ENCODE data around the gene SLMAP. TPM values are rescaled to one million over a fixed set of nuclear protein-coding genes. Genes with fewer than 3 reads are reported as not detected.

Gene SLMAP
- total RNA-seq, 4 donors from 2014 or later = 399 to 519 (median 464) TPM

DNA sequence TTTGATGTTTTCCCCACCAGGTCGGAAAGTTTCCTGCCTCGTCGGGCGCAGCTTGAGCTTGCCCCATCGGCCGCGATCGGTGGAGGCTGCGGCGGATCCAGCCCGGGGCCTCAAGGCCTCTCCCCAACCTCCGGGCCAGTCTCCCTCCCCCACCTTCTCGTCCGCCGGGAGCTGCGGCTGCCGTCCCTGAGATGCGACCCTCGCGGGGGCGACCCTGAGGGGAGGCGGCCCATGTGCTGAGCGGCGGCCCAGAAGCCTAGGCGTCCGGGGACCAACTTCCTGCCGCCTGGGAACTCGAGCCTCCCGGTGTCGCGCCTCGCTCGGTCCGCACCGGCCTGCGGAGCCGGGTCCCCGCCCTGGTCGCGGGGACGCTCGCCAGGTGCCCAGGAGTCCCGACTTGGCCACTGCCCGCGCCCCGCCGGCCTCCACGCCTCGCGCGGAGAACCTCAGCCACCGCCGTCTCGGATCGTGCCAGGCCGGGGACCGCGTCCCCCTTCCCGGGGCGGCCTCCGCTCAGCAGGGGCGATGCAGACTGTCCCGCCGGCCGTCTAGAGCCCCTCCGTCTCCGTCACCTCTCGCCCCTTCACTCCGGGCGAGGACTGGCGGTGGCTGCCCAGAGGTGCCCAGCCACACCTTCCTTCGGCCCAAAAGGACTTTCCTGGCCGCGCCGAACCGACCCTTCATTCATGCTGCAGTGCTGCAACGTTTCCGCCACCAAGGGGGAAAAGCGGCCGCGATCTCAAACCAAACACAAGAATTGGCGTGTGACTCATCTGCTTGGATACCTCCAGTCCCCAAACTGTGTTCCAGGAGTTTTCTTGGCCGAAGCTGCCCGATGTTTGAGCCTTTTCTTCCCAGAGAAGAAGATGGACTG lies 656 bp downstream of the SLMAP start:
- 0% methylated on average over 11 of the region's 84 CpGs for WGBS
- intact Hi-C loops (cut with DNase I) = loop anchor here (5.0 kb wide), 3 partner anchors 46 to 159 kb away; partner anchors contain the start of genes ARF4 and DENND6A
- TF ChIP-seq POLR2AphosphoS5 (IDR thresholded peaks at IDR 0.05) (peak; percentile 7 to 39), POLR2A (IDR thresholded peaks at IDR 0.05; ENCODE audit: low read depth) (no peak)
- Histone ChIP-seq H3K27me3 (no peaks in the 10 kb centered on the region), H3K27ac (replicated peaks in 1 of 4) (peak overlapping the region; percentile 88 to 93 (median 92)), H3K4me3 (peak overlapping the region; percentile 79 to 95 (median 94)), H3K36me3 (peaks cover 0 to 10% (median 2%) of the 10 kb centered on the region in 4 donors), H3K4me1 (peaks cover 44 to 53% (median 51%) of the 10 kb centered on the region in 4 donors), H3K9me3 (no peaks in the 10 kb centered on the region)
- DNase-seq (ENCODE audit: extremely low spot score) = no peak

DNA sequence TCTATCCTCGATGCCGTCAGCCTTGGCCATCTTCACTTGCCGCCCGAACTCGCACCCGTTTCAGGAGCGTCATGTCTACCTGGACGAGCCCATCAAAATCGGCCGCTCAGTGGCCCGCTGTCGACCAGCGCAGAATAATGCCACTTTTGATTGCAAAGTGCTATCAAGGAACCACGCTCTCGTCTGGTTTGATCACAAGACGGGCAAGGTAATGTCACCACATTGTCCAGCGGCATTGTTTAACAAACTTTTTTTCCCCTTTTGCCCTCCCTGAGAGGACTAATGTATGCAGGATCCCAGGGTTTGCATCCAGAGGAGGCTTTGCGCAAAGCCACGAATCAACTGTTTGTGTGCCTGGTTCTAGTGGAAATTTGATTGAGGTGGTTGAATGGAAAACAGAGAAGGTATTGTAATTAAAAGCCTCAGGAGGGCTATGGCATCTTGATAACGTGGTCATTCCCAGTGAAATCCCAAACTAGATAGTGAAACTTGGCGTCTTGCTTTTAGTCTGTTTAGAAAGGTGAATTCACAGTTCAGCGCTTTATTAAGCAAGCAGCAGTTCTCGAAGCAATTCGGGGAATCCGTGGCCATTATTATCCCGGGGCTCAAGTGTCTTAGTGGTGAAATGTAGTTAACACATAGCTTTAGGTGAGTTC lies 1.7 kb downstream of the SLMAP start:
- H3K27me3 ChIP-seq = no peaks in the 10 kb centered on the region
- peaks cover 50 to 61% (median 60%) of the 10 kb centered on the region in 4 donors for H3K4me1 ChIP-seq
- H3K9me3 ChIP-seq = no peaks in the 10 kb centered on the region
- intact Hi-C loops (cut with DNase I) = loop anchor here (5.0 kb wide), 3 partner anchors 45 to 160 kb away; partner anchors contain the start of genes ARF4 and DENND6A
- peak overlapping the region; percentile 88 to 93 (median 92) for H3K27ac ChIP-seq (replicated peaks in 1 of 4)
- DNase-seq (ENCODE audit: extremely low spot score) = no peak
- peak overlapping the region; percentile 79 to 95 (median 94) for H3K4me3 ChIP-seq
- WGBS = 33% methylated on average over 25 of the region's 26 CpGs
- TF ChIP-seq, protein P1, sequence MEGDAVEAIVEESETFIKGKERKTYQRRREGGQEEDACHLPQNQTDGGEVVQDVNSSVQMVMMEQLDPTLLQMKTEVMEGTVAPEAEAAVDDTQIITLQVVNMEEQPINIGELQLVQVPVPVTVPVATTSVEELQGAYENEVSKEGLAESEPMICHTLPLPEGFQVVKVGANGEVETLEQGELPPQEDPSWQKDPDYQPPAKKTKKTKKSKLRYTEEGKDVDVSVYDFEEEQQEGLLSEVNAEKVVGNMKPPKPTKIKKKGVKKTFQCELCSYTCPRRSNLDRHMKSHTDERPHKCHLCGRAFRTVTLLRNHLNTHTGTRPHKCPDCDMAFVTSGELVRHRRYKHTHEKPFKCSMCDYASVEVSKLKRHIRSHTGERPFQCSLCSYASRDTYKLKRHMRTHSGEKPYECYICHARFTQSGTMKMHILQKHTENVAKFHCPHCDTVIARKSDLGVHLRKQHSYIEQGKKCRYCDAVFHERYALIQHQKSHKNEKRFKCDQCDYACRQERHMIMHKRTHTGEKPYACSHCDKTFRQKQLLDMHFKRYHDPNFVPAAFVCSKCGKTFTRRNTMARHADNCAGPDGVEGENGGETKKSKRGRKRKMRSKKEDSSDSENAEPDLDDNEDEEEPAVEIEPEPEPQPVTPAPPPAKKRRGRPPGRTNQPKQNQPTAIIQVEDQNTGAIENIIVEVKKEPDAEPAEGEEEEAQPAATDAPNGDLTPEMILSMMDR (IDR thresholded peaks at IDR 0.05) = no peak
- TF ChIP-seq POLR2A (IDR thresholded peaks at IDR 0.05; ENCODE audit: low read depth) (no peak), POLR2AphosphoS5 (IDR thresholded peaks at IDR 0.05) (no peak), EP300 (IDR thresholded peaks at IDR 0.05) (no peak)
- peaks cover 0 to 10% (median 2%) of the 10 kb centered on the region in 4 donors for H3K36me3 ChIP-seq

DNA sequence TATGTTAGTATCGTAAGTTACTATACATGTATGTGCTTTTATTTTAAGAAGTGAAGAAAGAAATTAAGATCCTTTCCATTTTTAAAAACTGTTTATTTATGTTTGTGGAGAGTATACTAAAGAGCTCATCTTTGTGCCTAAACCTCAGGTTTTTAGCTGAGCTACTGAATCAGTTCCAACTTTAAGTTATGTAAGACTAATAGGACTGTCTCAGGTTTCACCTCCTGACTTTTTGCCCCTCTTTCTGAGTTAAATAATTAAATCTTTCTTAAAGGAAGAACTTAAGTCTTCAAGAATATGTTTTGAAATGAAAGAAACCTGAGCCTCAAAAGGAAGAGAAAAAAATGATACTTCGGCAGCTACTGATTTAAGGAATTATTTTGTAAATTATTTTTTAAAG lies 2.6 kb downstream of the SLMAP start:
- WGBS = 45% methylated on average over 2 of the region's 2 CpGs
- H3K9me3 ChIP-seq = no peaks in the 10 kb centered on the region
- peaks cover 58 to 69% (median 68%) of the 10 kb centered on the region in 4 donors for H3K4me1 ChIP-seq
- TF ChIP-seq, protein P1 (IDR thresholded peaks at IDR 0.05) = no peak
- TF ChIP-seq POLR2AphosphoS5 (IDR thresholded peaks at IDR 0.05) (no peak), POLR2A (IDR thresholded peaks at IDR 0.05; ENCODE audit: low read depth) (no peak), EP300 (IDR thresholded peaks at IDR 0.05) (no peak)
- intact Hi-C loops (cut with DNase I) = loop anchor here (5.0 kb wide), 3 partner anchors 44 to 161 kb away; partner anchors contain the start of genes ARF4 and DENND6A
- peak overlapping the region; percentile 79 to 95 (median 94) for H3K4me3 ChIP-seq
- peaks cover 0 to 10% (median 2%) of the 10 kb centered on the region in 4 donors for H3K36me3 ChIP-seq
- peak overlapping the region in 3 of 4 donors; percentile 23 to 93 (median 91) for H3K27ac ChIP-seq (replicated peaks in 1 of 4)
- no peak for DNase-seq (ENCODE audit: extremely low spot score)
- H3K27me3 ChIP-seq = no peaks in the 10 kb centered on the region

DNA sequence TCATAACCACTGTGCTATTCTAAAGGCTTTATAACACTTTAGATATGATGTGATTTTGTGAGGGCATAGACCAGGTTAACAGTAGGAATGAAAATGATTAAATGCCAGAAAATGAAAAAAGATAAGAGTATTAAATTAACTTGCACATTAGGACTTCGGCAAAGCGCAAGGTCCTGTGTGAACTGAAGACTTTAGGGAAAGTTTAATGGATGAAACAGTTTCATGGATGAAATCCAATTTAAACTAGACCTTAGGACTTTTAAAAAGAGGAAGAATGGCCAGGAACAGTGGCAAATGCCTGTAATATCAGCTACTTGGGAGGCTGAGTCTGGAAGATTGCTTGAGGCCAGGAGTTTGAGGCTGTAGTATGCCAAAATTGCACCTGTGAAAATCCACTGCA lies 8.7 kb downstream of the SLMAP start:
- DNase-seq (ENCODE audit: extremely low spot score) = no peak
- WGBS = 88% methylated on average over 2 of the region's 2 CpGs
- no peak overlapping the region for H3K27ac ChIP-seq (replicated peaks in 1 of 4)
- peaks cover 35 to 64% (median 56%) of the 10 kb centered on the region in 4 donors for H3K4me1 ChIP-seq
- H3K4me3 ChIP-seq = no peak overlapping the region
- no peak for TF ChIP-seq EP300 (IDR thresholded peaks at IDR 0.05)
- no peak for TF ChIP-seq POLR2A (IDR thresholded peaks at IDR 0.05; ENCODE audit: low read depth)
- no peak for TF ChIP-seq POLR2AphosphoS5 (IDR thresholded peaks at IDR 0.05)
- TF ChIP-seq, protein P1 (IDR thresholded peaks at IDR 0.05) = no peak
- intact Hi-C loops (cut with DNase I) = no loop called here
- H3K9me3 ChIP-seq = no peaks in the 10 kb centered on the region
- no peaks in the 10 kb centered on the region for H3K27me3 ChIP-seq
- peaks cover 0 to 14% (median 1%) of the 10 kb centered on the region in 4 donors for H3K36me3 ChIP-seq

DNA sequence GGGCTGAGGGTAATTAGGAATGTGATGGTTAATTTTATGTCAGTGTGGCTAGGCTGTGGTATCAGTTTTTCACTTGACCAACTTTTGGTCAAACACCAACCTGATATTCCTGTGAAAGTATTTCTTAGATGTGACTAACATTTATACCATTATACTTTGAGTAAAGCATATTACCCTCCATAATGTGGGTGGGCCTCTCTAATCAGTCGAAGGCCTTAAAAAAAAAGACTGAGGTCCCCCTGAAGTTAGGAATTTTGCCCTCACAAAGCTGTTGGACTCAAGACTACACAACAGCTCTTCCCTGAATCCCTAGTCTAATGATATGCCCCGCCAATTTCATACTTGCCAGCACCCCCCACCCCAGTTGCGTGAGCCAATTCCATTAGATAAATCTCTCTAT lies 12.5 kb downstream of the SLMAP start:
- intact Hi-C loops (cut with DNase I) = no loop called here
- WGBS = 98% methylated on average over 3 of the region's 3 CpGs
- Histone ChIP-seq H3K27me3 (no peaks in the 10 kb centered on the region), H3K36me3 (peaks cover 0 to 4% (median 0%) of the 10 kb centered on the region in 4 donors), H3K4me3 (no peak overlapping the region), H3K9me3 (no peaks in the 10 kb centered on the region), H3K4me1 (peaks cover 6 to 43% (median 26%) of the 10 kb centered on the region in 4 donors), H3K27ac (replicated peaks in 1 of 4) (no peak overlapping the region)
- no peak for DNase-seq (ENCODE audit: extremely low spot score)
- TF ChIP-seq POLR2A (IDR thresholded peaks at IDR 0.05; ENCODE audit: low read depth) = no peak
- no peak for TF ChIP-seq EP300 (IDR thresholded peaks at IDR 0.05)
- TF ChIP-seq, protein P1 (IDR thresholded peaks at IDR 0.05) = no peak
- no peak for TF ChIP-seq POLR2AphosphoS5 (IDR thresholded peaks at IDR 0.05)

All from esophagus muscularis mucosa (tissue), 4 donors.